OCI-LY3 (cell line): ENCODE data around the gene SOAT2.

ENCODE experiments used
- CTCF ChIP-seq: fragments of 200-600, 300-600 bp; sonication (generic); IDR thresholded peaks from 2 replicates; pipeline ENCODE4 v1.5.1; 2014; ENCODE audit warnings: antibody characterized with exemption, low read length, low read depth
- EZH2phosphoT487 ChIP-seq: fragments of 200-600 bp; shearing (Covaris generic); IDR thresholded peaks from 2 replicates; pipeline ENCODE4 v1.6.1; 2018; ENCODE audit warnings: antibody characterized with exemption, mixed run types, low read depth

GRCh38 chr12:53055471-53056266 lies 47.6 kb upstream of the SOAT2 start:
- TF ChIP-seq CTCF, result no peak
- TF ChIP-seq EZH2phosphoT487, result no peak
